ENCODE data around the gene FHOD3. TPM values are rescaled to one million over a fixed set of nuclear protein-coding genes. Genes with fewer than 3 reads are reported as not detected.

Gene FHOD3
- total RNA-seq, 4 donors from 2014 or later = 3.5 to 40.0 (median 14.5) TPM

DNA sequence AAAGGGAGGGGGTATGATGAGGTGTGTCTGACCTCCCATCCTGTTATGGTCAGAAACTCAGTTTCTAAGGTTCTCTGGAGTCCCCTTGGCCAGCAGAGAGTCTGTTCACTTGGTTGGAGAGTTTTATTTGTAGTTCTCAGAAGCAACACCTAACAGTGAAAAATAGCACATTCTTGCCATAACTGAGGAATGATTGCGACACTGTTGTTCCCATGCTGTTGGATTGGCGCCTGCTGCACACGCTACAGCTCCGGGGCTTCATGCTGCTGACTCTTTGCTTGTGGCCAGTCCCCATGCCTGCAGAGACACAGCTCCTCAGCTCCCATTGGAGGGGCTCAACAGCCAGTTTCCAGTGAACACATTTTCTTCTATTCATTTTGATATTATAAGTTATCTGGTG, 489.2 kb downstream of the FHOD3 start:
- WGBS, 2 donors (ENCODE audit: low coverage in 1 of 2) = 80 to 92% methylated on average over 2 to 4 of the region's 4 CpGs
- Histone ChIP-seq H3K4me1 (no peaks in the 10 kb centered on the region), H3K27ac (no peak overlapping the region), H3K36me3 (no peaks in the 10 kb centered on the region), H3K4me3 (no peak overlapping the region), H3K27me3 (no peaks in the 10 kb centered on the region), H3K9me3 (no peaks in the 10 kb centered on the region)
- TF ChIP-seq EP300 (IDR thresholded peaks at IDR 0.05; ENCODE audit: low read depth) = no peak
- TF ChIP-seq, protein P1, sequence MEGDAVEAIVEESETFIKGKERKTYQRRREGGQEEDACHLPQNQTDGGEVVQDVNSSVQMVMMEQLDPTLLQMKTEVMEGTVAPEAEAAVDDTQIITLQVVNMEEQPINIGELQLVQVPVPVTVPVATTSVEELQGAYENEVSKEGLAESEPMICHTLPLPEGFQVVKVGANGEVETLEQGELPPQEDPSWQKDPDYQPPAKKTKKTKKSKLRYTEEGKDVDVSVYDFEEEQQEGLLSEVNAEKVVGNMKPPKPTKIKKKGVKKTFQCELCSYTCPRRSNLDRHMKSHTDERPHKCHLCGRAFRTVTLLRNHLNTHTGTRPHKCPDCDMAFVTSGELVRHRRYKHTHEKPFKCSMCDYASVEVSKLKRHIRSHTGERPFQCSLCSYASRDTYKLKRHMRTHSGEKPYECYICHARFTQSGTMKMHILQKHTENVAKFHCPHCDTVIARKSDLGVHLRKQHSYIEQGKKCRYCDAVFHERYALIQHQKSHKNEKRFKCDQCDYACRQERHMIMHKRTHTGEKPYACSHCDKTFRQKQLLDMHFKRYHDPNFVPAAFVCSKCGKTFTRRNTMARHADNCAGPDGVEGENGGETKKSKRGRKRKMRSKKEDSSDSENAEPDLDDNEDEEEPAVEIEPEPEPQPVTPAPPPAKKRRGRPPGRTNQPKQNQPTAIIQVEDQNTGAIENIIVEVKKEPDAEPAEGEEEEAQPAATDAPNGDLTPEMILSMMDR (IDR thresholded peaks at IDR 0.05) = no peak
- no peak for TF ChIP-seq POLR2AphosphoS5 (IDR thresholded peaks at IDR 0.05)
- no peak for TF ChIP-seq POLR2A (IDR thresholded peaks at IDR 0.05)
- in situ Hi-C loops (cut with MboI; ENCODE audit: low pct_ligation_motif_present in 1 of 4, low pct_unique_long_range_greater_than_20kb in 1 of 4, low sequenced_read_pairs in 3 of 4) = no loop called here
- DNase-seq = peak; percentile 18
- intact Hi-C loops (cut with DNase I; ENCODE audit: low total_unique reads) = no loop called here

DNA sequence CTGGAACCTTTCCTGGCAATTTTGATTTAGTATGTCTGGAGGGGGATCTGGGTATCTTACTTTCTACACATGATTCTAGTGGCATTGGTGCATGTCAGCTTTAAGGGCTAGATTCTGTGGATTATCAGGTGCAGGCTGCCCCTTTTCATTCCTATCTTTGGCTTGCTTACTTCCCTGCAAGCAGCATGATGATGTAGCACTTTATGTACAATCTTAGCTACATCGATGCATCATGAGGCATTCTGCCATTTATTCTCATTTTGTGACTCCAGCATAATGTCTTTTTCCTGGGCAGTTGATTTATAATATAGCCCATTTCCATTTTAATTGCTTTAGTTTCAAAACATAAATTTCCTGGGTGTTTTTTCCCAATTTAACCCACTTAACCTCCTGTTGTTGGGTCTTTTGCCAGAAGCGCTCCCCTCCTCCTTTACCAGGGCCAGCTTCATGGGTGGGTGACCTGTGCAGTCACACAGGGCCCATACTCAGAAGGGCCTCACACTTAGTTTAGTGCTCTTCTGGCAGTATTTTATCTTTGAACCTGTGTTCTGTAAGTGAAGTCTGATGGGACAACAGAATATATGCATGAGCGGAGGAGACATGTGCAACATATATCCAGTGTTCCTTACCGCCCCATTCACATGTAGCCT, 495.2 kb downstream of the FHOD3 start:
- 95 to 100% methylated on average over 2 to 4 of the region's 4 CpGs for WGBS, 2 donors (ENCODE audit: low coverage in 1 of 2)
- H3K4me3 ChIP-seq = no peak overlapping the region
- H3K27me3 ChIP-seq = no peaks in the 10 kb centered on the region
- in situ Hi-C loops (cut with MboI; ENCODE audit: low pct_ligation_motif_present in 1 of 4, low pct_unique_long_range_greater_than_20kb in 1 of 4, low sequenced_read_pairs in 3 of 4) = no loop called here
- no peaks in the 10 kb centered on the region for H3K4me1 ChIP-seq
- H3K27ac ChIP-seq = no peak overlapping the region
- TF ChIP-seq POLR2AphosphoS5 (IDR thresholded peaks at IDR 0.05) = no peak
- no peak for TF ChIP-seq EP300 (IDR thresholded peaks at IDR 0.05; ENCODE audit: low read depth)
- no peak for TF ChIP-seq POLR2A (IDR thresholded peaks at IDR 0.05)
- TF ChIP-seq, protein P1 (IDR thresholded peaks at IDR 0.05) = no peak
- peaks cover 0 to 19% (median 3%) of the 10 kb centered on the region in 4 donors for H3K36me3 ChIP-seq
- H3K9me3 ChIP-seq = no peaks in the 10 kb centered on the region
- intact Hi-C loops (cut with DNase I; ENCODE audit: low total_unique reads) = no loop called here
- DNase-seq = no peak

DNA sequence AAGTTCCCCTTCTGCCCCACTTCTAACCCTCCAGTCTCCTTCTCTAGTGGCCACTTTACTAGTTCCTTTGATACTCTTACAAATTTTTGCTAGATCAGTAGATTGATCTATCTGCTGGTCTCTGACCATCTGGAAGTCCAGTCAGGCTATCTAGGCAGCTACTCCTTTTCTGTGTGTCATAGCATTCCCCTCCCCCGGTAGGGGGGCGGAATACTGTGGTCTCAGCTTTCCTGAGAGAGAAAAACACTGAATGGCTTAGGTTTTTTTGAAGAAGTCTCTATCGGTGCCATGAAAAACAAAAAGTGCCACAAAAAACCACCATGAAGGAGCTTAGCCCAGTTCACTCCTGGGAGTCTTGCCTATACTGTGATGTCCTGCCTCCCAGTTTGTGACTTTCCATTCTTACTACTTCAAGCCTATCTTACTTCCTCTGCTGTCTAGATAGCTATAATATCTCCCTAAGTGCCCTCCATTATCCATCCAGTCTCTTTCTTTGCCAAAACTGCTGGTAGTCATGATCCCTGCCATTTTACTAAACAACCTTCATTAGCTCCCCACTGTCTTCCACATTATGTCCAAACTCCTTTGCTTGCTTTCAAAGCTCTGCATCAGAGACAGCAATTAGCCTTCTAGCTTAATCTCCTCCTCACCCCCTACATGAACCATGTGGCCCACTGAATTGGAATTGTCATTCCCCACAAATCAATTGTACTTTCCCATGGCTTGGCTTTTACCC, 501.4 kb downstream of the FHOD3 start:
- DNase-seq = no peak
- no peak overlapping the region for H3K4me3 ChIP-seq
- H3K27me3 ChIP-seq = no peaks in the 10 kb centered on the region
- intact Hi-C loops (cut with DNase I; ENCODE audit: low total_unique reads) = no loop called here
- no peaks in the 10 kb centered on the region for H3K4me1 ChIP-seq
- peaks cover 0 to 65% (median 9%) of the 10 kb centered on the region in 4 donors for H3K36me3 ChIP-seq
- in situ Hi-C loops (cut with MboI; ENCODE audit: low pct_ligation_motif_present in 1 of 4, low pct_unique_long_range_greater_than_20kb in 1 of 4, low sequenced_read_pairs in 3 of 4) = no loop called here
- H3K27ac ChIP-seq = no peak overlapping the region
- WGBS, 2 donors (ENCODE audit: low coverage in 1 of 2) = 96 to 100% methylated on average over 3 of the region's 3 CpGs
- TF ChIP-seq POLR2A (IDR thresholded peaks at IDR 0.05) = no peak
- TF ChIP-seq, protein P1 (IDR thresholded peaks at IDR 0.05) = no peak
- TF ChIP-seq EP300 (IDR thresholded peaks at IDR 0.05; ENCODE audit: low read depth) = no peak
- TF ChIP-seq POLR2AphosphoS5 (IDR thresholded peaks at IDR 0.05) = no peak
- H3K9me3 ChIP-seq = no peaks in the 10 kb centered on the region

DNA sequence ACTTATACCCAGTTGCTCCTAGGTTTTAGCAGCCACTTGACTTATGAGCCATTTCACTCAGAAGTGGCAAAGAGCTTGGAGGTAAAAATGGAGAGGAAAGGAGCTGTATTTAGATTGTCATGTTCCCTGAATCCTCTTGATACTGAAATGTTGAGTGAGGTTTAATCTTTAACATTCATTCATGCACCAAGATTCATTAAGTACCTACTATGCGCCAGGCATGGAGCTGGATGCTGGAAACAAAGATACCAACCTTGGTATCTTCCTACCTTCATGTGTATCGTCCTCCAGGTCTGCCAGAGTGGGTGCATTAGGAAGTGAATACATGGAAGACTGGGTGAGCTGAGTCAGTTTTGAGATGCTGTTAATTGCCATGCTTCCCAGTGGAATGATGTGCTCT, 507.6 kb downstream of the FHOD3 start:
- Histone ChIP-seq H3K4me3 (no peak overlapping the region), H3K27ac (no peak overlapping the region), H3K9me3 (no peaks in the 10 kb centered on the region), H3K36me3 (peaks cover 0 to 40% (median 5%) of the 10 kb centered on the region in 4 donors), H3K4me1 (peaks cover 0 to 4% (median 0%) of the 10 kb centered on the region in 4 donors), H3K27me3 (no peaks in the 10 kb centered on the region)
- TF ChIP-seq EP300 (IDR thresholded peaks at IDR 0.05; ENCODE audit: low read depth) (no peak), POLR2A (IDR thresholded peaks at IDR 0.05) (no peak), POLR2AphosphoS5 (IDR thresholded peaks at IDR 0.05) (no peak)
- TF ChIP-seq, protein P1 (IDR thresholded peaks at IDR 0.05) = no peak
- WGBS, 2 donors (ENCODE audit: low coverage in 1 of 2) = 93% methylated on average over 2 of the region's 2 CpGs
- in situ Hi-C loops (cut with MboI; ENCODE audit: low pct_ligation_motif_present in 1 of 4, low pct_unique_long_range_greater_than_20kb in 1 of 4, low sequenced_read_pairs in 3 of 4) = no loop called here
- DNase-seq = no peak
- intact Hi-C loops (cut with DNase I; ENCODE audit: low total_unique reads) = no loop called here
